Measurements from ENCODE around the gene PAEP.
"Not testable (repeated sequence)": the region's sequence is repeated elsewhere in the genome, so short reads cannot be mapped to it uniquely, and the experiment has no call there.

Gene PAEP

GRCh38 chr9:135526089-135526729, 35.3 kb upstream of the PAEP start:
- peak; percentile 23 for DNase-seq

DNA sequence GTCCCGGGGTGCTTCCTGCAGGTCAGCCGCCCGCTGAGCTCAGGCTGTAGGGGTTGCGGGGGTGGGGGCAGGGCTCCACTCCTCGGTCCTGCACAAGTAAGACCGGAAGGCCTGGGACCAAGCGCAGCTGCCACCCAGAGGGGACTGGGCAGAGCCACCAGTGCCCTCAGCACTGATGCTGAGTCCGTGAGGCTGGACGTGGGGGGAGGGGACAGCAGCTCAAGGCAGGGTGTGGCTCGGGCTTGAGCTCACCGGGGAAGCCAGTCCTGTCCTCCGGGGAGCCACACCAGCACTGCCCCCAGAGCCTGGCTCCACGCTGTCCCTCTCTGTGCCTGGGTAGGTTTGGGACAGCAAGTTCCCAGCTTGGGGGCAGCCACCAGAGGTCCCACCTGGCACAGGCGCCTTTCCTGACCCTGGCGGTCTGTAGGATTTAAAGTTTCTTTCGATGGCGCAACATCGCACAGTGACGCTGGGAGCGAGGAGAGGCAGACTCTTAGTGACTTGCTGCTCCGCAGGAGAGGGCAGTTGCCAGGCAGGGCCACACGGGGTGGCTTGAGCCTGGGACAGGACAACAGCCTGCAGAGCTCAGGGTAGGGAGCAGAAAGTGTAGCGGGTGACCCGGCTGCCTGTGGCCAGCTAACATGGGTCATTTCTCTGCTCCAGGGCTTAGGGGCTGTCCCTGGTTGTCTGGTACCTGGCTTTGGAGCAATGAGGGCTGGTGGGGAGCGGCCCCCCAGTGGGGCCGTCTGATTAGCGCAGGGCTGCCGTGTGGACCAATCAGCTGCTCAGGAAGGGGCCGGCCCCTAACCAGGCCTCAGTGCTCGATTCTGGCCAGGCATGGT, 34.6 kb upstream of the PAEP start:
- DNase-seq, result peak; percentile 44

- peak; percentile 13 for DNase-seq
These were observed 32.6 kb upstream of the PAEP start for GRCh38 chr9:135528842-135529435.

GRCh38 chr9:135530146-135530545, 31.4 kb upstream of the PAEP start:
- DNase-seq, result peak; percentile 10

DNA sequence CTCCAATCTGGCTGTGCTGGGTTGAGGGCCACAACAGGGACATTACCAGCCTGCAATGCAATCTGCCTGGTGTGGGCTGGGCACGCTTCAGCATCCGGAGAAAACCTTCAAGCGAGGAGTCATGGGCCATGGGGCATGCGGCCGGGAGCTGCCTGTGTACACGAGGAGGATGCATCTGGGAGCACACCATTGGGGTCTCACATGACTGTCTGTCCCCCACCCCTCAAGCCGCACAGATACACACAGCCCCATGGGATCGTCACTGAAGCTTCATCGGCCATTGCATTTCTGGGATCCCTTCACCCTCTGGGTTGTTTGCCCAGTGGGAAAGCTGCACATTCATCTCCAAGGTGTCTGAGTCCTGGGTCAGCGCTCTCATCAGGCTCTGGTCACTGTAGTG, 30.5 kb upstream of the PAEP start:
- DNase-seq, result peak; percentile 22

DNA sequence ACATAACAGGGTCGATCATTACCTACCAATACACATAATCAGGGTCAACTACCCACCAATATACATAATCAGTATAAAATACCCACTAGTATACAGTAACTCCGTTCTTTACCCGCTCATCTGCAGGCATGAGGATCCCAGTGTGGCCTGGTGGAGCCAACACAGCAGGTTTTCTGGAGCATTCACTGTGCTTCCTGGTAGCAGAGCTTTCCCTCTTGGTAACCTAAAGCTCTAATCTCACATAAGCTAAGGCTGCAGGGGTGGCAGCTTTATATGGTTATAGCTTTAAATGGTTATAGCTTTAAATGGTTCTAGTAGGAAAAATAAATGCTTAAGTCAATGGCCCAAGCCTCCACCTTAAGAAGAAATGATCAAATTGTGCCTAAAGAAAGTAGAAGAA, 28.4 kb upstream of the PAEP start:
- DNase-seq, result peak; percentile 10

- peak; percentile 20 for DNase-seq
These were observed 27.9 kb upstream of the PAEP start for GRCh38 chr9:135533674-135534073.

DNA sequence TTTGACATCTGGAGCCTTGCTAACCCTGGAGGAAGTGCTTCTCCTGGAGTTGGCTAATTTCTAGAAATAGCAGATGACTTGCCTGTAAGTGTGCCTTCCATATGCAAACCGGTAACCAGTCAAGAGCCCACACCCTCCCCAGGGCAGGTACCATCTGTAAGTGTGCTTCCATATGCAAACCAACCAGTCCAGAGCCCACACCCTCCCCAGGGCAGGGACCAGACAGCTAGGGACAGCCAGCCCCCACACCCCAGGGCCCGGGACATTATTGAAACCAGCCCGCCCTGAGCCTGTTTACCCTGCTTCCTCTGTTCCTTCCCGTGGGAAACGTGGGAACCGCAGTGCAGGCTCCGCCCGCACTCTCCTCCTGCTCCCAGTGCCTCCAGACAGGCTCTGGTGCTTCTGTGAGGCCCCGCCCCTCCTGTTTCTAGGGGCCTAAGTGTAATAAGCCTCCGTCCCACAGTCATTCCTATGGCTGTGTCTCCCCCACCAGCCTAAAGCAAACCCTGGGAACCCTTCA, 27.3 kb upstream of the PAEP start:
- not testable (repeated sequence) for DNase-seq

GRCh38 chr9:135534826-135535225, 26.7 kb upstream of the PAEP start:
- peak; percentile 28 for DNase-seq

DNA sequence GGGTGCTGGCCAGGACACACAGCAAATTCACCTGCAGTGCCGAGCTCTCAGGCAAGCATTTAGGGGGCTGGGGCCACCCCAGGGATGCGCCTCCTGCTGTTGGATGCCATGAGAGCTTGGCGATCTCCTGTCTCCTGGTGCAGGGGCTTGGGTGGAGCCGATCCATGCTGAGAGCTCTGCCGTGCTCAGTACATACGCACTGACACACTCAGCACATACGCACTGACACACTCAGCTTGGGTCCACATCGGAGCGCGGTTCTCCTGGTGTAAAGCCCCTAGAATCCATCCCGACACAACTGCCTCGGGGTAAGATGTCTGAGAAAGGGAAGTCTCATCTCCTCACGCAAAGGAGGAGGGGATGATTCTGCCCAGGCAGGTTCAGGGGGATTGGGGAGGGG, 25.9 kb upstream of the PAEP start:
- not testable (repeated sequence) for DNase-seq

GRCh38 chr9:135536216-135536615, 25.3 kb upstream of the PAEP start:
- DNase-seq, result peak; percentile 32

- not testable (repeated sequence) for DNase-seq
These were observed 18.2 kb upstream of the PAEP start for GRCh38 chr9:135543262-135543894.

DNA sequence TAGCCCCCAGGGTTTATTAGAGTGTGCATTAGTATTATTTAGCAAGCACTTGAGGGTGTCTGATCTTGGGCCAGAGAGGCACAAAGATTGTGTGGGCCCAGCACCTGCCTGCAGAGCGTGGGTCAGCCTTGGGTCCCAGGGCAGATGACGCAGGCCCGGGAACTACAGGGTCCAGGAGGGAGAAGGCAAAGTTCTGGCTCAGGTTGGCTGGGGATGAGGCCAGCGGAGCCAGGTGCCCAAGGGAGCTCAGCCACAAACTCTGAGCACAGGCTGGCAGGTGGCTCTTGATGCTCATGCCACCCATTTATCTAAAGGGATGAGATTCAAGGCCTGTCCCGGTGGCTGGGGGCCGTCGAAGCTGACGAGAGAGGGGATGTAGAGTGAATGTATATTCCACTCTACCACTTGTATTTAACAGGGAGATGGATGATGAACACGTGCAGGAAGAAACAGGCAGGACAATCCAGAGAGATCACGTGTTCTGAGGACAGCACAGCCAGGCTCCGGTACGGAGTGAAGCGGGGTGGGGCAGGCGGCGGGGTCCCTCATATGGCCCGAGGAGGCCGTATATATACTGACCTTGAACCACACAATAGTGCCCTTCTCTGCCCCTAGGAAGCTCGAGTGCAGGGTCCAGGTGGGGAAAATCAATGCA, 16.4 kb upstream of the PAEP start:
- no peak for DNase-seq

GRCh38 chr9:135545646-135546176, 15.8 kb upstream of the PAEP start, which contains the start of gene OBP2A:
TSS of gene OBP2A (plus strand) at chr9:135546126. CDS start at chr9:135546181, 55 bp downstream.
- DNase-seq, result not testable (repeated sequence)

GRCh38 chr9:135546792-135547617, 14.6 kb upstream of the PAEP start:
- peak; percentile 26 for DNase-seq

DNA sequence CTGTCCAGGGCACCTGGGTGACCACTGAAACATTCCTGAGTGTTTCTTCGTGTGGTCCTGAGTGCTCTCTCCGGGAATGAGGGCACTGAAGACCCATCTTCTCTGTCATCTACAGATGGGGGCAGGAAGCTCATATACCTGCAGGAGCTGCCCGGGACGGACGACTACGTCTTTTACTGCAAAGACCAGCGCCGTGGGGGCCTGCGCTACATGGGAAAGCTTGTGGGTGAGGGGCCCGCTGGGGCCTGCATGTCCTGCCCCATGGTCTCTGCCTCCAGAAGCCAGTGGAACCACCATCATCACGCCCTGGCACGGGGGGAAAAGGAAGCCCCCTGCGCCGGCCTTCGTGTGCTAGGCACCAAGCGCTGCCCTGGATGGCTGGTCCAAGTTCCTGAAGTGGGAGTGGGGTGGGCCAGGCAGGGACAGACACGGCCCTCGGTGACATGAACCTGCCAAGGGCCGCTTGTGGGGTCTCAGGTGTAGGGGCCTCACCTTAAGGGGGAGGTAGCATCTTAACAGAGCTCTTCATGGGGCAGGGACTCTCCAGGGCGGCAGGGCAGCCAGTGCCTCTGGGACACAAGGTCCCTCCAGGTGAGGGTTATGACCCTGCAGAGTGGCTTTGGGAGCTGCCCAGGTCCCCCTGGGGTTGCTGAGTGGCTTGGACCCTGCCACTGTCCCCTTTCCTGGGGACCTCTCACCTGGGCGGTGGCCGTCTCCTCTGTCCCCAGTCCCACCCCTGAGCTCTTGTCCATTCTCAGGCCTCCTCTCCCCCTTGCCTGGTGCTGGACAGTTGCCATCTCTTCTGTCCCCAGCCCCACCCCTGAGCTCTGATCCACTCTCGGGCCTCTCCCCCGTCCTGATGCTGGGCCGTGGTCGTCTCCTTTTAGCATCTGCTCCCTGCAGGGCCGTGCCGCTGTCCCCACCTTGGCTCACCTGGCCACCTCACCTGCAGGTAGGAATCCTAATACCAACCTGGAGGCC, 13.5 kb upstream of the PAEP start:
- peak; percentile 13 for DNase-seq

DNA sequence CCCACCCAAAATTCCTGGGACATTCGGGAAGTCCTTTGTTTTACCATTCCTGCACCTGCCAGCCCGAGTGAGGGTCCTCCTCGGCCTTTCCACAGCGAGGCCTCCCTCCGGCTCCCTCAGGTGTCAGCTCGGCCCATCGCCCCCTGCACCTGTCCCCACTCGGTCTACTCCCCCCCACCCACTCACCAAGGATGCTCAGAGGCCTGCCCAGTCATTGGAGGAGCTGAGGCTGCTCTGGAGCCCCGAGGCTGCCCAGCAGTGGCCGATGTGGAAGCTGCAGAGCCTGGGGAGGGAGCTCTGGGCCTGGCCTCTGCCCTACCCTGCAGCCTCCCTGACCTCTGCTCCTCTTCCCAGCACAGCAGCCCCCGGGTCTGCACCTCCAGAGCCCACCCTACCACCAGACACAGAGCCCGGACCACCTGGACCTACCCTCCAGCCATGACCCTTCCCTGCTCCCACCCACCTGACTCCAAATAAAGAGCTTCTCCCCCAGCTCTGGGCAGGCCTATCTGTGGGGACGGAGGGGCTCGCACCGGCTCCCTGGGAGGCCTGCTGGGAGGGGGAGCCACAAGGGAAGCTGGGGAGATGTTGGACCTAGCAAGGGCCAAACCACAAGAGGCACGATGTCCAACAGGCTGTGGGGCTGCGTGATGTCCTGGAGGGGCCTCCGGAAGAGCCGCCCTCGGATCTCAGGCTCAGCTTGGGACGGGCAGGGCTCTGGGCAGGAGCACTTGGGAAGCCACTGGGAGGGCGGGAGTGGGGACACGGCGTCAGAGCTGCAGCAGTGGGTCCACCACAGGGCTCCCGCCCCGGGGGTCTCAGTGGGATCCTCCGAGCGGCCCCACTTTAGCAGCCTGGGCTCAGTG, 11.8 kb upstream of the PAEP start:
- DNase-seq, result not testable (repeated sequence)

DNA sequence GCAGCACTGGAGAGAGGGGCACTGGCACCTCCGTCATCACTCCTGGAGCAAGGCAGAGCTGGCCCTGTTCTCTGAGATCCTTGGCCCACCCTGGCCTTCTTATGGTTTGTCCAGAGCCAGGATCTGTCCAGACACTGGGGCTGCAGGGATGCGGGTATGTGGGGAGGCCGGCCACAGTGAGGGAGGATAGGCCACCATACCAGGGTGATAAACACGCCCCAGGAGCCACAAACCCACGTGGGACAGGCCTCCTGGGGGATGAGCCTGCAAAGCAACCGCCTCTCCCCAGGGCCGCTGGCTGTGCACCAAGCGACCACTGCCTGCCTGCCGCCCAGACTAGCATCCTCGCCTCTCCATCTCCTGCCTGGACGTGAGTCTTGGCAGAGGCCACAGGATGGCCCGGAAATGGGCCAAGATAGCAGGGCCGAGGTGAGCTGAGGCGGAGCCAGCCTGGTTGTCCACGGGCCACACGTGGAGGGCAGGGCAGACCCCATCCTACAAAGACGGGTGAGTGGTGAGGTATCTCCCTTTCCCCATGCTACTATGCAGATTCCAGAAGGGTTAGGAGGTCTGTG, 11.1 kb upstream of the PAEP start:
- no peak for DNase-seq

DNA sequence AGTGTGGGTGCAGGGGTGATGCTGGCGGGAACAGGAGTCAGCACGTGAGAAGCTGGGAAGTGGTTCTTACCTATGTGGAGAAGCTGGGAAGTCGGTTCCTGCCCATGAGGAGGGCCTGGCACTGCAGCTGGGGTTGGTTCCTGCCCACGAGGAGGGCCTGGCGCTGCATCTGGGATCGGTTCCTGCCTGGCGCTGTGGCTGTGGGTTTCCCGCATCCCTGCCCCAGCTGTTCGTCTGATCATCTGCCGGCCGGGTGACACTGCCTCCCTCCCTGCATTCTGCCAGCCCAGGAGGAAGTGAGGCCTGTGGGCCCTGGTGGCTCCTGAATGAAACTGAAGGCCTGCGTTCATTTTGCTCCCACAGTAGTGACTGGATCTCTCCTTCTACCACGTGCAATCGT, 10.5 kb upstream of the PAEP start:
- DNase-seq, result no peak
